GM12891 (cell line): ENCODE measurements around the gene HIP1.

Experiments
- POLR2A ChIP-seq: IDR thresholded peaks from 2 replicates; pipeline ENCODE4 v1.6.1; 2011; ENCODE audit warnings: low read depth, low read length, control low read depth
- POLR2AphosphoS5 ChIP-seq: IDR thresholded peaks from 2 replicates; pipeline ENCODE4 v1.6.1; 2011; ENCODE audit warnings: low read depth, low read length, control low read depth

- TF ChIP-seq POLR2A (0 out of 2 replicates have a peak, but pooled peaks have one; percentile 19), POLR2AphosphoS5 (no peak)
Observed at GRCh38 chr7:75738975-75739795, 444 bp upstream of the HIP1 start.
